Adrenal gland (tissue), 12 donors: ENCODE data around the gene TMEM45A. TPM values are rescaled to one million over a fixed set of nuclear protein-coding genes. Genes with fewer than 3 reads are reported as not detected.

Experiments used
- DNase-seq, 7 donors: peaks; one replicate each; pipeline ENCODE4 v3.0.0-alpha.2; 2019 to 2020
- H3K27ac ChIP-seq, 5 donors: fragments of 200-600 bp; sonication (generic) in 4 of 5; 1 replicate in 3 of 5; 2 replicates in 2 of 5; pipeline versions ENCODE4 v1.5.1 to v1.8.0; 2016 to 2020; ENCODE audit warnings: mild to moderate bottlenecking in 1 of 5
- H3K27me3 ChIP-seq: fragments of 200-600 bp; 2 replicates; pipeline ENCODE4 v1.8.0; 2021
- H3K36me3 ChIP-seq, 2 donors: fragments of 200-600 bp; replicated peaks in 1 of 2; 1 replicate in 1 of 2; 2 replicates in 1 of 2; pipeline versions ENCODE4 v1.5.1 to v1.8.0; 2018 to 2022
- H3K4me1 ChIP-seq, 2 donors: fragments of 200-600 bp; replicated peaks in 1 of 2; 1 replicate in 1 of 2; 2 replicates in 1 of 2; pipeline versions ENCODE4 v1.5.1 to v1.8.0; 2018 to 2021
- H3K4me3 ChIP-seq, 4 donors: fragments of 200-600 bp; sonication (generic) in 3 of 4; one replicate each; pipeline ENCODE4 v1.5.1; 2016 to 2018
- H3K9me3 ChIP-seq, 3 donors: fragments of 200-600 bp; sonication (generic) in 1 of 3; replicated peaks in 1 of 3; 1 replicate in 2 of 3; 2 replicates in 1 of 3; pipeline versions ENCODE4 v1.5.1 to v1.8.0; 2016 to 2021
- CTCF ChIP-seq, 6 experiments: fragments of 450-650 bp in 4 of 6; fragments of 200-600 bp in 2 of 6; sonication (generic) in 1 of 6; IDR thresholded peaks; 1 replicate in 5 of 6; 2 replicates in 1 of 6; pipeline versions ENCODE4 v1.5.1 to v1.8.0; 2016 to 2021; ENCODE audit warnings: antibody characterized with exemption in 6 of 6, mild to moderate bottlenecking in 2 of 6, moderate library complexity in 1 of 6
- POLR2A ChIP-seq, 2 donors: fragments of 450-650 bp; IDR thresholded peaks; one replicate each; pipeline ENCODE4 v1.6.1; 2017; ENCODE audit warnings: antibody characterized with exemption in 2 of 2, mild to moderate bottlenecking in 2 of 2, moderate library complexity in 1 of 2
- WGBS, 4 donors: extraction: QIAGEN DNeasy Blood & Tissue Kit in 2 of 4; methylation state at CpG; one replicate each; pipeline versions ENCODE4 v1.1.5 to v1.1.7; 2013 to 2017; 5-methylcytosine and 5-hydroxymethylcytosine counted together
- intact Hi-C, 2 donors: fragments of 100-400 bp; cut with DNase I; formaldehyde crosslinking; loops; one replicate each; pipeline versions ENCODE4 v1.14.1 to v1.15.0; 2022 to 2023
- polyA plus RNA-seq, 3 donors: library from polyadenylated mRNA; stranded (reverse); fragments of 200-250 nt in 2 of 3; fragments of 350-450 nt in 1 of 3; fragmentation: Illumina TruSeq in 1 of 3; extraction: RNeasy Lipid Tissue Mini Kit (QIAGEN cat#74804) in 1 of 3; gene quantifications; one replicate each; pipeline ENCODE4 v1.2.3, GENCODE V29; 2013 to 2014
- total RNA-seq, 9 donors: library from RNA; depleted of rRNA in 4 of 9; stranded (reverse); fragments of >200 nt in 4 of 9; fragments of 120-200 nt in 1 of 9; fragmentation: NEBNext Ultra II Directional in 1 of 9; extraction: Animal tissue kit (Norgen Biotek cat#: 25700) in 1 of 9; gene quantifications; one replicate each; pipeline versions ENCODE4 v1.1.0 to v1.2.4, GENCODE V29; 2013 to 2023
- donor health status: healthy with polysubstance abuse.
- donor health status: Bipolar disorder and iron deficiency.
- donor health status: DM: yes; HTN: yes; CAD: no.
- donor health status: DM: no; HTN: no; CAD: no.
- donor health status: DM: no; HTN: no; CAD: no.
- donor health status: DM: yes; HTN: yes; CAD: no.

Gene TMEM45A
- total and polyA plus RNA-seq, 12 donors: 9.8 to 38.7 (median 27.5) TPM

DNA sequence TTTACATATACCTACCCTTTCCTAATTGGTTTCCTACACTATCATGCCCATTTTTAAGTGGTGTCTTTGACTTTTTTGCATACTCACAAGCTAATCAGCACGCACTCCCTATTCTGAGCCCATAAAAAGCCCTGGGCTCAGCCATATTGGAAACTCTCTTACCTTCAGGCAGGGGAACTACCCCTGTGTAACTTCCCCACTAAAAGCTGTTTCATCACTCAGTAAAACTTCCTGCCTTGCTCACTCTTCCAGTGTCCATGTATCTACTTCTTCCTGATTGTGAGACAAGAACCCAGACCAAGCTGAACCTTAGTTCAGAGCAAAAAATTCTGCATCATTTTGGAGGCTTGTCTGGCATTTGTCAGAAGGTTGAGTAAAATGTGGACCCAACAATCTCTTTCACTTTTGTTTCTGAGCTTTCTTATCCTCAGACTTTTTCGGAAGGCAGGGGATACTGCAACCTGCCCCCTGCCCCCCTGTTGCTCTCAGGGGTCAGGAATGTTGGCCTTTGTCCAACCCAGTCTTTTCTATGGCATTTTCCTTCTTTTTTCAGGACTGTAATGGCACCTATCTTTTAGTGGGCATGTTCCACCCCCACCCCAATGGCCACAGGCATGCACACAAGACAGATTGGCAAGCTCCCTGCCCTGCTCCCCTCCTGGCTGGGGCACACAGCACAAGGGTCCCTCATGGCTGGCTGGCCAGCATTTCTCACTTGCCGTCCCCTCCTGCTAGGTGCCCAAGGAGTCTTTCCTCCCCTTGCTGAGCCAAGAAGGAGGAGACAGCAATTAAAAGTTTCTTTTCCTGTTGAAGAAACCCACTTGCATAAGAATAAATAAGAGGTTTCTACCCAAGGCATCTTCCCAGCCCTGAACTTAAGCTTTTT, 26.3 kb upstream of the TMEM45A start:
- H3K36me3 ChIP-seq: no peaks in the 10 kb centered on the region
- H3K27me3 ChIP-seq: no peaks in the 10 kb centered on the region
- no peaks in the 10 kb centered on the region for H3K9me3 ChIP-seq
- 73 to 88% (median 75%) methylated on average over 3 of the region's 3 CpGs for WGBS, 4 donors
- no peak for DNase-seq
- H3K4me1 ChIP-seq: no peaks in the 10 kb centered on the region
- H3K4me3 ChIP-seq: no peak overlapping the region
- TF ChIP-seq CTCF (IDR thresholded peaks at IDR 0.05) (no peak), POLR2A (IDR thresholded peaks at IDR 0.05) (no peak)
- H3K27ac ChIP-seq: no peak overlapping the region
- intact Hi-C loops: loop anchor here in 1 of 2 donors (5.0 kb wide), 1 partner anchor 121 kb away; no protein-coding TSS in a partner anchor

DNA sequence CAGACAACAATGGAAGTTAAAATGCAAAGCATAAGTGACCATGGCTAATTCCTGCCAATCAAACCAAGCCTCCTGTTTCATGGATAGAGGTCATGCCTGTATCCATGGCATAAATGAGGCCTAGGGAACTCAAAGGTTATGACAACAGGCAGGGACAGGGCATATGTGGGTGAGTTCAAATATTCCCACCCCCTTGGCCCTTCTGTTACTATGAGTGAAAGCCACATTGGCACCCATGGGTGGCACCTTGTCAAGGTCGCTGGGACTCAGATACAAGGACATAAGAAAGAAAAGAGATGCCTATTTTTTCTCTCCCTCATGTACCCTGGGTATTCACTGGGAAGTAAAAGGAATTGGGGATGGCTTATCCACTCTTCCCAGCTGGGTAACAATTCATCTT, 25.3 kb upstream of the TMEM45A start:
- Histone ChIP-seq H3K4me3 (no peak overlapping the region), H3K27me3 (no peaks in the 10 kb centered on the region), H3K36me3 (no peaks in the 10 kb centered on the region), H3K4me1 (no peaks in the 10 kb centered on the region), H3K27ac (no peak overlapping the region), H3K9me3 (no peaks in the 10 kb centered on the region)
- intact Hi-C loops: loop anchor here in 1 of 2 donors (5.0 kb wide), 1 partner anchor 120 kb away; no protein-coding TSS in a partner anchor
- no peak for DNase-seq
- 85 to 90% (median 88%) methylated on average over 1 of the region's 1 CpG for WGBS, 4 donors
- TF ChIP-seq POLR2A (IDR thresholded peaks at IDR 0.05): no peak
- TF ChIP-seq CTCF (IDR thresholded peaks at IDR 0.05): no peak

- WGBS, 4 donors: 93 to 96% (median 95%) methylated on average over 2 of the region's 2 CpGs
- H3K4me3 ChIP-seq: no peak overlapping the region
These were observed 23.7 kb upstream of the TMEM45A start for GRCh38 chr3:100468676-100469075.

More at GRCh38 chr3:100468676-100469075, 23.7 kb upstream of the TMEM45A start:
- Histone ChIP-seq H3K36me3 (no peaks in the 10 kb centered on the region), H3K27me3 (no peaks in the 10 kb centered on the region), H3K4me1 (no peaks in the 10 kb centered on the region), H3K9me3 (no peaks in the 10 kb centered on the region), H3K27ac (no peak overlapping the region)
- DNase-seq: no peak
- intact Hi-C loops: loop anchor here in 1 of 2 donors (5.0 kb wide), 1 partner anchor 119 kb away; no protein-coding TSS in a partner anchor
- TF ChIP-seq POLR2A (IDR thresholded peaks at IDR 0.05) (no peak), CTCF (IDR thresholded peaks at IDR 0.05) (no peak)
